ENCODE data around the gene PRKCA.

PRKCA gene

GRCh38 chr17:66655461-66655860 lies 353.0 kb downstream of the PRKCA start:
- DNase-seq (ENCODE audit: low spot score): no peak

DNA sequence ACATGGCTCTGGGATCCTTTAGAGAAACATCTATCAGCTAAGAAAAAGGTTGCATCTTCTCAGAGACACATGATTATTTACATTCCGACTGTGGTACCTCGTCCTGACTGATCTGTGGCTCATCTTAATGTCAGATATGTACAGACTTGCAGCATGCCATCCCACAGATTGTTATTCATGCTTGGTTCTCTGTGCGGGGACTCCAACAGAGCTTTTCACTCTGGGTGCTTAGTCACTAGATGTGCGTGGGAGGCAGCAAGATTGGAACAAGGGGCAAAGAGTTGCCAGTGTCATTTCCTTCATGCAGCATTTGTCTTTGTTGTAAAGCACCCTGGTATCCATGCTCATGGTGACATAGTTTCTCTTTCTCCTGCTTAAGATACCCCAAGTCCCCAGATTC lies 353.4 kb downstream of the PRKCA start:
- DNase-seq (ENCODE audit: low spot score): no peak

DNA sequence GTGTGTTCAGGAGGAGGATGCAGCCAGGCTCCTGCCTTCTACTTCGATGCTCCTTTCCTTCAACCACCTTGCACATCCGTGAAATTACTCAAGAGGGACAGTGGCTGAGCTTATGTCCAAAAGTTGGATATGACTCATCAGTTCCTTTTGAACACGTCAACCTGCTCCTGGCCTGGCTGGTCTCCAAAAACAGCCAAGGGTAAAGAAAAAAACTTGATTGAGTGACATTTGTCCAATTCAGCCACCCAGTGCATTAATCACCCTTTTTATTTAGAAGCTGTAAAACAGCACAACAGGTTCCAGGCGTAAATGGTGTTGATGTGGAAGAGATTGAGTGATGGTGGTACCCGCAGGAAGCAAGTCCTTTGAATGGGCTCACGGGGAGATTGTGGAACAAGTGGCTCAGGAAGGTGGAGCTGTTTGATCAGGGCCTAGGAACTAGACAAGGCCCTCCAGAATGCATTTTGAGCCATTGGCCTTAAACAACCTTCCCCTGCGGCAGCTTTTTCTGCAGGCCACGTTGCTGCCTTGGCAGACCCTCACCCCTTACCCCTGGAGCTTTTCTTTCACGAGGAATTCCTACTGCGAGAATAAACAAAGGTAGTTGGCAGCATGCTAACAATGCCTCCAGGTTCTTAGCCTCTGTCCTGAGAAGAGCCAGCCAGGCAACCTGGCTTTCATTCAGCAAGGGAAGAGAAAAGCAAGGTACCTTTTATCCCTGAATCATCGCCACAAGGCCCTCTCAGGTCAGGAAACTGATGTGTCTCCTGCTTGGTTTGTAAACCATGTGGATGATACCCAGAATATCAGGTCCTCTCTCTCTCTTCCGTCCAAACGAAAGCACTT lies 359.2 kb downstream of the PRKCA start:
- no peak for DNase-seq (ENCODE audit: low spot score)

GRCh38 chr17:66662496-66662895 lies 360.1 kb downstream of the PRKCA start:
- no peak for DNase-seq (ENCODE audit: low spot score)

DNA sequence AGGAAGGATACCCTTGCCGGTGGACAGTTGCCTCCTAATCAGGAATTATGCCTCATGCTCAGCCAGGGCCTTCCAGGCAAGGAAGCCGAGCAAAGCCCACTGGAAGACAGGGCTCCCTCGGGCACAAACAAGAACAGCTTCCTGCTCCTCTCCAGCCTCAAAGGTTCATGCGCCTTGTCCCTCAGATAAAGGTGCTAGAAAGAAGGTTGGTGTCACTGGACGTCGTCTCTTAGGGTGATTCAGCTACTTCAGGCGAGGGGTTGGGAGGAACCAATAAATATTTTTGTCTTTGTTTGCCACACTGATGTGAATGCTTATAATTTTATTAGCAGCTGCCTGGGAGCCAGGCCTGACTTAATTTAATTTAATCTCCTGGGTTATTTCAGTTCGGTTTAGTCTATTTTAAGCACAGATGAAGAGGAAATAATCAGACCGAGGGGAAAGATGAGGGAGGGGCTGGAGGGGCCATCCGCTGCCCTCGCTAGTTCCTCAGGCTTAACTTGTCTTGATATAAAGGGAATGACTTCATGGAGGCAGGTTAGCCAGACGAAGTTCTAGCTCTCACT lies 360.7 kb downstream of the PRKCA start:
- DNase-seq (ENCODE audit: low spot score): no peak

DNA sequence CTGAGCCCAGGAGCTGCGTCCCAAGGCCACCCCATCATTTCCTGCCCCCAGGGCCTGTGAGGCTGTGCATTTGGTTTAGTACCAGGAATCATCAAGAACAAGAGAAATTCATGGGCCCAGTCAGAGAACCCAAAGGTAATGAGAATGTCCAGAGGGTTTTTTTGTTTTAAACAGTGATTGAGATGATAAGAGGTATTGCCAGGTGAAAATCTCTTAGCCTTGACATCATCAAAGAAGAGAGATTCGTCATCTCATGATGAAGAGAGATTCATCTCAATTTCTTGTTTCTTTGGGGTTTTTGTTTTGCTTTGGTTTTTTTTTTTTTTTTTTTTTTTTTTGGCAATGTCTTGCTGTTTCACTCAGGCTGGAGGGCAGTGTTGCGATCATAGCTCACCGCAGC lies 361.9 kb downstream of the PRKCA start:
- DNase-seq (ENCODE audit: low spot score): no peak

GRCh38 chr17:66665194-66665593 lies 362.8 kb downstream of the PRKCA start:
- DNase-seq (ENCODE audit: low spot score): no peak

- DNase-seq (ENCODE audit: low spot score): no peak
Observed at GRCh38 chr17:66667090-66667489, 364.7 kb downstream of the PRKCA start.

- DNase-seq (ENCODE audit: low spot score): no peak
Observed at GRCh38 chr17:66667491-66668030, 365.1 kb downstream of the PRKCA start.

DNA sequence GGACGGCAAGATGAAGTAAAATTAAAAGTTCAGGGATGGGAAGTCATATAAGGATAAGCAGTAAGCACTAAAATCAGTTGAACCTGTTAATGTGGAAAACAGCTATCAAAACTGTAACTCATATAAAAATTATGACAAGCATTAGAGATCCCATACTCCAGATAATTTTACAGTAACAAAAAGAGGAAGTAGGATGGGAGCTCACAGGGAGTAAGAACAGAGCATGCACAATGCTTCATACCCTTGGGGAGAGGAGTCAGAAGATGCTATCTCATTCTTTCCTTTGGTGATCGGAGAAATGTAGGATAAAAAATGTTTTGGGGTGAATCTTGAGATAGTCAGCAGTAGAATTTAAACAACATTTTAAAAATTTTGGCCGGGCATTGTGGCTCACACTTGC lies 367.8 kb downstream of the PRKCA start:
- no peak for DNase-seq (ENCODE audit: low spot score)

GRCh38 chr17:66671156-66671555 lies 368.7 kb downstream of the PRKCA start:
- no peak for DNase-seq (ENCODE audit: low spot score)

DNA sequence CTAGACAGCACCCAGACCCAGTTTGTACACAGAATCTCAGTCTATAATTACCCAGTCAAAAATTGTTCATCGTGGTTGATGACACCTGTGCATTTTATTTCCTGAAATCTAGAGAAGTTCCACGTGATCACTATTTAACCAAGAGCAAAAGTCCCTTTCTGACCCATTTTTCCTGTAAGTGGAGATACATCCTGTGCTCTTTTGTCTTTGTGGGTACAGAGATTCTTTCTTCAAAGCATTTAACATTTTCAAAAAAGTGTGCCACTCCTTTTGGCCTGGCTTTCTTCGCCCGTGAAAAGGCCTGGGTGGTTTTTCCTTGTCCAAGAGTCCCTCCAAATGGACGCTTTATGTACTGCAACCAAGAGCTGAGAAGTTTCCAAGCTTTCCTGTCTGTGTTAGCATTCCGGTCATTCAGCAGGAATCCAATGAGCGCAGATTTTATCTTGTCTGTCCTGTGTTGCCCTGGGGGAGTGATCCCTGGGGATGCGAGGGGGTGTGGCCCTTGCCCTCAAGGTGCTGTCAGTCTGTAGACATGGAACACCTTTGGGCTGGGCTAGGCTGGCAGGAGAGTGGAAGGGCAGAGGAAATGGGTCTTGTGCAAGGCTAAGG lies 371.4 kb downstream of the PRKCA start:
- peak; percentile 10 for DNase-seq (ENCODE audit: low spot score)

DNA sequence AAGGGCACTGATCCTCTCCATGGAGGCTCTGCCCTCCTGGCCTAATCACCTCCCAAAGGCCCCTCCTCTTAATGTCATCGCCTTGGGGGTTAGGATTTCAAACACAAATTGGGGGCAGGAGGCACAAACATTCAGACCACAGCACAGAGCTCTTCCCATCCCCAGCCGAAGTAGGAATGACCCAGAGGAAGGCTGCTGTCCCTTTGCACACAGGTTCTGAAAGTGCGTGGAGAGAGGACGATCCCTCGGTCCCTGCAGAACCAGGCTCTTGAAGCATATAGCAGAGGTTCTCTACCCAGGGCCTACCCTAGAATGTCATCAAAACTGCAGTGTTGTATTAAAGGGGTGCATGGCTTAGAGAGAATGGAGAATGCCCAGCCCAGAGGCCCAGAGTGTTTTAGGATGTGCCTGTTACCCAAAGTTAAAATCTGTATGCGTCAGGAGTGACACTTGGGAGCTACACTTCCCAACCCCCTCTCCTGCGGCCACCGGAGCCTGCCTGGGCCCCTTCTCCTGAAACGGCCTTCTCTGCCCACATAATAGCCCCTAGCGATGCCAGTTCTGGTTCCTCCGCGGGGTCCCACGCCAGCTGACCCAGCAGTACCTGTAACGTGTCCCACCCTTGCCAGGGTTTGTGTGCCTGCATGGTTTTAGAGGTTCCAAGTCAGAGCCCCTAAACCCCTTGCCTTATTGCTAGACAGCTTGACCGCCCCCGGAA lies 373.0 kb downstream of the PRKCA start:
- no peak for DNase-seq (ENCODE audit: low spot score)

DNA sequence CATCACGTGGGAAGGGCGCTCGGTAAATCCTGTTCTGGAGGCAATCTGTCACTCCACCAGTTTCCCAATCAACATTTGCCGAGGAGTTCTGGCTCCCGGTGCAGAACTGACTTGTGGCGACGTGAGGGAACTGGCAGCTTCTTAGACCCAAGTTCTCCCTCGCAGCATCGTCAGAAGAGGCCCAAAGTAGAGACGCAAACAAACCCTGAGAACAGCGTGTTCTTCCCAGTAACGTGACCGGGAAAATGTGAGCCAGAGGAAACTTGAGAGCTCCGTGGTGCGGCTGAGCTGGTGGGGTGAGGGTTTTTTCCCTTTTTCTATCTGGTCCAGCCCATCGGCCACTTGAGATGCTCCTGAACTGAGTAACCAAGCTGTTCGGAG lies 373.6 kb downstream of the PRKCA start:
- DNase-seq (ENCODE audit: low spot score): no peak

GRCh38 chr17:66676421-66676820 lies 374.0 kb downstream of the PRKCA start:
- DNase-seq (ENCODE audit: low spot score): no peak

DNA sequence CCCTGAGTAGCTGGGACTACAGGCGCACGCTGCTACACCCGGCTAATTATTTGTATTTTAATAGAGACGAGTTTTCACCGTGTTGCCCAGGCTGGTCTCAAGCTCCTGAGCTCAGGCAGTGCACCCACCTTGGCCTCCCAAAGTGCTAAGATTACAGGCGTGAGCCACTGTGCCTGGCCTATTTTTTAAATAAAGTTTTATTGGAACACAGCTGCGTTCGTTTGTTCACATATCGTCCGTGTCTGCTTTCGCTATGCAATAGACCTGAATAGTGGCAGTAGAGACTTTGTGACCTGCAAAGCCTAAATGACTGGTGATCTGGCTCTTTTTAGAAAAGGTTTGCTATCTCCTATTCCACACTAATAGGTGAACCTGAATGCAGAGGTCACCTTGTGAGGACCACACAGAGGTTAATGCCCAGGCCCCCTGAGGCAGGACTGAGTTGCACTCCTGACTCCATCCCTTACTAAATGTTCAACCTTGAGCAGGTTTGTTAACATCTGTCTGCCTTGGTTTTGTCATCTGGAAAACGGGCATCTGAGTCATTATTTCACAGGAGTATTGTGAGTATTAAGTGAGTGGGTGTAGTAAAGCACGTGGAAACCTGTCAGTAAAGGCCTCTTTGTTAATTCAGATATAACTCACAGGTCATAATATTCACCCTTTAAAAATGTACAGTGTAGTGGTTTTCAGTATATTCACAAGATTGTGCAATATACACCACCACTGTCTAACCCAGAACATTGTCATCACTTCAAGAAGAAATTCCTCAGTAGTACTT lies 375.0 kb downstream of the PRKCA start:
- DNase-seq (ENCODE audit: low spot score): no peak

- DNase-seq (ENCODE audit: low spot score): no peak
Observed at GRCh38 chr17:66678061-66678460, 375.6 kb downstream of the PRKCA start.

DNA sequence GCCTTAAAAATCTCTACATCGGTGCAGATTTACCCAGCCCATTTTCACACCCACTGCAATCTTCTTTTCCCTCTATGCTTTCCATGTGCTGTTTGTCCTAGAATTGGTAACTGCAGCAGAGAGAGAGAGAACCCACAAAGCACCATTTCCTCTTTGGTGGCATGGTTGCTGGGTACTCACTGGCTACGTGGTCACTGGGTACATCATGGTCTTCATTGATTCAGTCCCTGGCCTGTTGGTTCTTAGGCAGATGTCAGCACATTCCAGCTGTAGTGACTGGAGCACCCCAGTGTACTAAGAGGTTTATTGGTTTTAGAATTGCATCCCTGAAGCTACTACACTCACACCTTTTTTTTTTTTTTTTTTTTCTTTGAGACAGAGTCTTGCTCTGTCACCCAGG lies 376.4 kb downstream of the PRKCA start:
- DNase-seq (ENCODE audit: low spot score): no peak

DNA sequence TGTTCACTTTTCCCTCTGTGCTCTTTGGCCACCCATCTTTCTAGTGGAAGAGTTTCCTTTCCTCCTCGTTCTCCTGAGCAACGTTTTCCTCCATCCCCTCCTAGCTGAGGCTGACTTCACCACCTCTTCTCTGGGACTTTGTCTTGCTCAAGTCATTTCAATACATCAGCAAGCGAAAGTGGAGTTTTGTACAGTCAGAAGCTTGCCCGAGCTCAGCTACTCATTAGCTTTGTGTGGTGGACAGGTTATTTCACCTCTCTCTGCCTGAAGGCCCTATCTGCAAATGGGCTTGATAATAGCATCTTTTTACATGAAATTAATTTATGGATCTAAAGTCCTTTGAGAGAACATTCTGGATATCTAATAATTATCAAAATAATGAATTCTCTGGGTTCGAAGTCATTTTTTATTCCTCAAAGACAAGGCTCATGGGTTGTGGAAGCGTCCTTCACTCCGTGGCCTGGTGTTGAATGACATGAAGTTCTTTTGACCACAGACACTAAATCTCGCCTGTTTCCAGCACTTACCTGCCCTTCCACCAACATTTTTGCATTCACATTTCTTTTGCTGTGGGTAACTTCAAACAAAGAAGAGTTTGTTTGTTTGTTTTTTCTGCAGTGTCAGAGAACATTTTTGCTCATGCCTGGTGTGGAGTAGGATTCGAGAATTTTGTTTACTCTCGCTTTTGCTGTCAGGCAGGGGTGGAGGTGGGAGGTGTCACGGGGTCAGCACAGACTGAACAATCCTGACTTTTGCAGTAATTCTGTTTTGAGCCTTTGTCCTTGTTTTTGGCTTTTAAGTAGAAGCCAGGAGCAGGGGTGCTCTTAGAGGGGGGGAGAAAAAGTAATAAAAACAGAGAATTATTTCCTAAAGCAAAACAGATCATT lies 377.5 kb downstream of the PRKCA start:
- DNase-seq (ENCODE audit: low spot score): no peak

DNA sequence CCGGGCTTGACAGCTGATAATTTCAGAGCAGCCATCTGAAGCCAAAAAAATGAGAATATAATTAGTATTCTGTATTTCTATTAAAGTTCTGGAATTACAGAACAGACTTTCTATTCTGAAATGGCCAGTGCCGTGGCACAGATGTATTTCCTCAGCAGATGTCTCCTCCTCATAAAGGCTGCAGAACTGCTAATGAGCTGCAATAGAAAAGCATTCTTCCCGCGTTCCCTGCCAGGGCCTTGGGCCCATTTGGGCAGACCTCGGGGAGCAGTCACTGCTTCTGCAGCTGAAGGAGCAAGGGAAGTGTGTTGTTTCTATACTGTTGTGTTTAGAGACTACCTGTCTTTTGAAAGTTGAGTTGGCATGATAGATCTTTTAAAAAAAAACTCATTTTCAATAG lies 379.9 kb downstream of the PRKCA start:
- no peak for DNase-seq (ENCODE audit: low spot score)

- no peak for DNase-seq (ENCODE audit: low spot score)
Observed at GRCh38 chr17:66684261-66684660, 381.8 kb downstream of the PRKCA start.

Data from germinal center (tissue), 1 donor.